ENCODE data around the gene PEAR1.

GRCh38 chr1:156898161-156898566 lies 4.6 kb downstream of the PEAR1 start:
- no peak for TF ChIP-seq TCF7L2 (IDR thresholded peaks at IDR 0.05; ENCODE audit: borderline replicate concordance, extremely low read depth, insufficient read depth, insufficient read length)
- TF ChIP-seq CEBPB (IDR thresholded peaks at IDR 0.05; ENCODE audit: low read depth) = no peak
